Forelimb muscle (tissue), 1 donor: ENCODE measurements around the gene RASSF10. TPM values are rescaled to one million over a fixed set of nuclear protein-coding genes. Genes with fewer than 3 reads are reported as not detected.

Source experiments
- DNase-seq: peaks from one replicate; pipeline ENCODE4 v3.0.0-alpha.2; 2013; ENCODE audit warnings: low read depth
- polyA plus RNA-seq: library from polyadenylated mRNA; unstranded; fragments of 120-200 nt; gene quantifications from one replicate; pipeline ENCODE4 v1.2.1, GENCODE V29; 2013; ENCODE audit not compliant: insufficient read length

The RASSF10 gene
- polyA plus RNA-seq, 1 donor = 0.35 TPM

DNA sequence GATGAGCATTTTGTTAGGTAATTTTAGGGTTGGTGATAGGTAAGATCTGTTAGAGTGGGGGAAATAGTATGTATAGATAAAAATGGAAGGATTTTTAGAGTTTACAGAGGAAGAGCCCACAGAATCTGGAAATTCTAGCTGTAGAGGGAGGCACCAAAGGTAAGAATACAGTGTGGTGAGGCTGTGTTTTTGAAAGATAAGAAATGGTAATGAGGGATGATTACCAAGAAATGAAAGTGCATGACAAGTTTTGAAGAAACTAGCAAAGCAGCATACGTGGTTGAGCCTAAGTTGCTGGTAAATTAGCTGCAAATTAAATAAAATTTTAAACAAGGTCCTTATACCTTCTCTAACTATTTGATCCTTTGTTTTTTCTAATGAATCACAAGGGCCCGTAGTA is 14.6 kb upstream of the RASSF10 start:
- no peak for DNase-seq

DNA sequence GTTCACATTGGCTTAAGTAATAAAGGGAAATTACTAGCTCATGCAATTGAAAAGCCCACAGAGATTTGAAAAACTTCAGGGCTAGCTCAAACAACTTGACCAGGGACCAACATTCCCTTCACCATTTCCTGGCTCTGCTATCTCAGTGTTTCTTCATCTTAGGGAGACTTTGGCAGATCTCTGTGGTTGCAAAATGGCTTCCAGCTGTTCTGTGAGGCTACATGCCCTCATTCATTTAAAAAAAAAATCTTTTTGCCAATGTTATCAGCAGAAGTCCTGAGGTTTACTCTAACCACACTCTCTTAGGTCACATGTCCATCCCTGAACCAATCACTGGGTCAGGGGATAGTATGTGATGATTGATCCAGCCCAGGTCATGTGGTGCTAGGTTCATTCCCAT is 13.9 kb upstream of the RASSF10 start:
- no peak for DNase-seq

DNA sequence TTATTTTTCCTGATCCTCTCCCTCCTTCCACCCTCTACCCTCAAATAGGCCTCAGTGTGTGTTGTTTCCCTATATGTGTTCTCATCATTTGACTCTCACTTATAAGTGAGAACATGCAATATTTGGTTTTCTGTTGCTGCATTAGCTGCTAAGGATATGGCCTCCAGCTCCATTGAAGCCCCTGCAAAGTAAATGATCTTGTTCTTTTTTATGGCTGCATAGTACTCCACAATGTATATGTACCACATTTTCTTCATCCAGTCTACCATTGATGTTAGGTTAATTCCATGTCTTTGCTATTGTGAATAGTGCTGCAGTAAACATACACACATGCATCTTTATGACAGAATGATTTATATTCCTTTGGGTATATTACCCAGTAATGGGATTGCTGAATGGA is 13.3 kb upstream of the RASSF10 start:
- no peak for DNase-seq

DNA sequence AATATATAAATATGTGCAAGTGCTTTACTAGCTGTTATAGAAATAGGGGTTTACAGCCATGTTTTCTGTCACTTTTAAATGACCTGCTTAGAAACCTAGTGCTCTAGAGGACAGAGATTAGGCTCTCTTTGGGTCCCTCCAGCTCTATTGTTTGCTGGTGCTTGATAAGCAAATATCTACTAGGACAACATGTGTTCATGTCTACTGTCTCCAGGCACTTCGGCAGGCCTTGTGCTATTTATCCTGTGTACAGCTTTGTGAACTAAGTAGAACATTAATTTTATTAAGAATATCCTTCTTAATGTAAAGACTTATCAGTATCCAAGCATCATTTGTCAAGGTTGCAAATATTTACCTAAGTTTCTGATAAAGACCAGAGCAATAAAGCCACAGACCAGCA is 11.9 kb upstream of the RASSF10 start:
- DNase-seq = no peak

DNA sequence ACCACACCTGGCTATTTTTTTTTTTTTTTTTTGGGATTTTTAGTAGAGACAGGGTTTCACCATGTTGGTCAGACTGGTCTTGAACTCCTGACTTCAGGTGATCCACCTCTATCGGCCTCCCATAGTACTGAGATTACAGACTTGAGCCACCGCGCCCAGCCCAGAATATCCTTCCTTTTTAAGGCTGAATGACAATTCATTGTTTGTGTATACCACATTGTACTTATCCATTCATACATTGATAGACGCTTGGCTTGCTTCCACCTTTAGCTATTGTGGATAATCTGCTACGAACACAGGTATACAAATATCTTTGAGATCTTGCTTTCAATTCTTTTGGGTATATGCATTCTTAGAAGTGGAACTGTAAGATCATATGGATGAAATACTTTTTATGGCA is 10.8 kb upstream of the RASSF10 start:
- DNase-seq = no peak

DNA sequence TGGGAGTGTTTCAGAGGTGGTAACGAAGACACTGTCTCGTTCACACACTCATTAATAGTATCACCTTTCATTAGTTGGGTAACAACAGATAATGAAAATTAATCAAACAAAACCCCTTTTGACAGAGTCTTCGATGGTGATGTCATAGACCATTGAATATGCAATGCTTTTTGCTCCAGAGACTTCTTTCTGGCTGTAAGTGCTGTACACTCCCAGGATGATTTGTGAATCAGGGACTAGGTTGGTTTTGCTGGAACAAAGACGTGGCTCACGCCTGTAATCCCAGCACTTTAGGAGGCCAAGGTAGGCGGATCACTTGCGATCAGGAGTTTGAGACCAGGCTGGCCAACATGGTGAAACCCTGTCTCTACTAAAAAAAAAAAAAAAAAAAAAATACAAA is 9.5 kb upstream of the RASSF10 start:
- no peak for DNase-seq

DNA sequence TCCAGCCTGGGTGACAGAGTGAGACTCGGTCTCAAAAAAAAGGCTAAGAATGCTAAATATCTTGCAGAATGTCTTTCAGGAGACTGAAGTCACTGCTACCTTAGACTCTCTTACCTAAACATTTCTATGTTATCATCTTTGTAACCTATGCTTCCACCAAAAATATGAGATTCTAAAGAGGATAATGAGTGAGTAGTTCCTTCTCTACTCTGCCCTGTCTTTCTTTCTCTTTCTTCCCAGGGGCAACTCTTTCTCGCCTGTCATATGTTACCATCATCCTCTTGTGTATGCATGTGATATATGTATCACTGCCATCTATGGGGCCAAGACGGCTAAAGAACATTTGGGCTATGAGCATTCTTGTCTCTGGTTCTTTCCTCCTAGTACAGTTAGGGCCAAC is 9.0 kb upstream of the RASSF10 start:
- DNase-seq = no peak

DNA sequence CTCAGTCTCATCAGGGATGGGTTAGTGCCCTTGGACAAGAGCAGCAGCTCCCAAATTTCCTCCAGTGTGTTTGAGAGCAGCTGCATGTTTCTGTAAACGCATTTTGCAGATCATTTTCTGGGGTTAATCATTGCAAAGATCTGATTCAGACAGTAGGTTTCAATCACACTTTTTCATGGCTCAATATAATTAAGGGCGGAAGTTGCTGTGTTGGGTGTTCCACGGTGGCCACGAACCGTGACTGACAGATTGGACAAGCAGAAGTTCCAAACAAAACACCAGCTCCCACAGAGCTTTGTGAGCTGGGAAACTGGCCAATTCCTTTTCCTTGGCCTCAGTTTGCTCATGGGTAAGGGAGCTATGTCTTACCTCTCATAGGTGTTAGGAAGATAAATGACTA is 8.4 kb upstream of the RASSF10 start:
- DNase-seq = no peak

DNA sequence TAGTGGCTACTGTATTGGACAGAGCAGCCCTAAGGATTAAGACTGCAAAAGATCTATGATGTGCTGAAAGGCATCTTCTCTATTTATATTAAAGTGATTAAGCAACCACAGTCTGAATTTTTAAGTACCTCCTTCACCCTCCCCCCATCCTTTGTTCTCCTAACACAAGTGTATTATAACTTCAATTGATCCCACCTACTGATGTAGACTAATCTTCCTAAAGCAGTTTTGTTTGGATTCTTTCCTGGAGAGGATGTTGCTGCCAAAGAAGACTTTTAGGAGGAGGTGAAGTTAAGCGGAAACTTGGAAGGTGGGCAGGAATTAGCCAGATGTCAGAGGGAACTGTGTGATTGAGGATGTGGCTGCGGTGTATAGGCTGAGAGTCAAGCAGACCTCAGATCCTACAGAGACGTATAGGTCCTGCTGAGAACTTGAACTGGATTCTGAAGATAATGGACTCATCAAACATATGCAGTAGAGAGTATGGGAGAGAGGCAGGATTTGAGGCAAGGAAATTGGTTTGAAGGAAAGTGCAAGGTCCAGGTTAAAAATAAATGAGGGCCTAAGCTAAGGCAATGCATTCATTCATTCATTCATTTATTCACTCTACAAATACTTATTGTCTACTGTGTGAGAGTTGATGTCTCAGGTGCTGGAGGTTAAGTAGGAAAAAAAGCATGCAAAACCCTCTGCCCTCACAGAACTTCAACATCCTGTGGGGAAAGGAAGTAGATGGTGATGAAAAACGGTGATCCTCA is 5.2 kb upstream of the RASSF10 start:
- DNase-seq = no peak

DNA sequence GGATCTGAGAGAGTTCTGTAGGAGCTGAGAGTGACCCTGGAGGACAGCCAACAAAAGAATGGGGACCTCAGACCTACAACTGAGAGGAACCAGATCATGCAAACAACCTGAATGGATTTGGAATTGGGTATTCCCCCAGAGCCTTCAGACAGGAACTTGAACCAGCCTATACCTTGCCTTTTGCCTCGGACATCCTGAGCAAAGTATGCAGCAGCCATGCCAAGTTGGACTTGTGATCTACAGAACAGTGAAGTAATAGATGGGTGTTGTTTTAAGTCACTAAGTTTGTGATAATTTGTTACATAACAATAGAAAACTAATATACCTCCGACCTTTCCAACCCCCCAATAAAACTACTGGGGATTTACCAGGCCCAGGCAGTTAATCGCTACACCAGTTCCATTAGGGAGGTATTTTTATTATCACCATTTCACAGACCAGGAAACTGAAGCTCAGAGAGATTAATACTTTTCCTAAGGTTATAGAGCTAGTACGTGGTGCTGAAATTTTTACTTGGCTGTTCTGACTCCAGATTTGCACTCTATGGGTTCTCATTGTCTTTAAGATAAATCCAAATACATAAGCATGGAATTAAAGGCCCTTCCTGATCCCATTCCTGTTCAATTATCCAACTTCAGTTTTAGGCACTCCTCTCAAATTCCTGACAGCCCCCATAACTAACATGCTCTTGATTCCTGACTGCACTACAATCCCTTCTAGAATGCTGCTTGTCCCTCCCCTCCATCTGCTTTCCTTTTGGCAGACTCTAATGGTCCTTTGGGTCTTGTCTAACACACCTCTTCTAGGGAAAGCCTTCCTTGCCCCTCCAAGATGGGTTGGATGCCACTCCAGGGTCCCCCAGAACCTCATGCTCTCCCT is 1.7 kb upstream of the RASSF10 start:
- DNase-seq = no peak

DNA sequence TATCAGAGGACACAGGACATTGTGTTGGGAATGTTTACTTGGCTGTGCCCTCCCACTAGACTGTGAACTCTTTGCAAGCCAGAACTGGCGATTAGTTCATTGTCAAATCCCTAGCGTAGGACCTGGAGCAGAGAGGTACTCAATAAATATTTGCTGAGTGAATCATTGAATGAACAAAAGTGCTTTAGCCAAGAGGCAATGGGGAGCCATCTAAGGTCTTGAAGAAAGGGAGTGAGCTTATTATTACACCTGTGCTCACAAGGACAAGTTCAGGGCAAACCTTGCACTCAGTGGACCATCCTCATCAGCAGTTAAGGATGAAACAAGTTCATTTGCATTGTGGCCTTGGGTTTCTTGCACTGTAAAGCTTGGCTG is 1.1 kb upstream of the RASSF10 start:
- no peak for DNase-seq

DNA sequence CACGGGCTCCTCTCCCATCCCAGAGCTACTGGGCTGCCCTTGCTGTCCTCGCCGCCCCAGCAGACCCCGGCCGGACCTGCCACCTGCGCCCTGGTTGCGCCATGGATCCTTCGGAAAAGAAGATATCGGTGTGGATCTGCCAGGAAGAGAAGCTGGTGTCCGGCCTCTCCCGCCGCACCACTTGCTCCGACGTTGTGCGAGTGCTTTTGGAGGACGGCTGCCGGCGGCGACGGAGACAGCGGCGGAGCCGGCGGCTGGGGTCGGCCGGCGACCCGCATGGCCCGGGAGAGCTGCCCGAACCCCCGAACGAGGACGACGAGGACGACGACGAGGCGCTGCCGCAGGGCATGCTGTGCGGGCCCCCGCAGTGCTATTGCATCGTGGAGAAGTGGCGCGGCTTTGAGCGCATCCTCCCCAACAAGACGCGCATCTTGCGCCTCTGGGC is 382 bp downstream of the RASSF10 start:
- no peak for DNase-seq

DNA sequence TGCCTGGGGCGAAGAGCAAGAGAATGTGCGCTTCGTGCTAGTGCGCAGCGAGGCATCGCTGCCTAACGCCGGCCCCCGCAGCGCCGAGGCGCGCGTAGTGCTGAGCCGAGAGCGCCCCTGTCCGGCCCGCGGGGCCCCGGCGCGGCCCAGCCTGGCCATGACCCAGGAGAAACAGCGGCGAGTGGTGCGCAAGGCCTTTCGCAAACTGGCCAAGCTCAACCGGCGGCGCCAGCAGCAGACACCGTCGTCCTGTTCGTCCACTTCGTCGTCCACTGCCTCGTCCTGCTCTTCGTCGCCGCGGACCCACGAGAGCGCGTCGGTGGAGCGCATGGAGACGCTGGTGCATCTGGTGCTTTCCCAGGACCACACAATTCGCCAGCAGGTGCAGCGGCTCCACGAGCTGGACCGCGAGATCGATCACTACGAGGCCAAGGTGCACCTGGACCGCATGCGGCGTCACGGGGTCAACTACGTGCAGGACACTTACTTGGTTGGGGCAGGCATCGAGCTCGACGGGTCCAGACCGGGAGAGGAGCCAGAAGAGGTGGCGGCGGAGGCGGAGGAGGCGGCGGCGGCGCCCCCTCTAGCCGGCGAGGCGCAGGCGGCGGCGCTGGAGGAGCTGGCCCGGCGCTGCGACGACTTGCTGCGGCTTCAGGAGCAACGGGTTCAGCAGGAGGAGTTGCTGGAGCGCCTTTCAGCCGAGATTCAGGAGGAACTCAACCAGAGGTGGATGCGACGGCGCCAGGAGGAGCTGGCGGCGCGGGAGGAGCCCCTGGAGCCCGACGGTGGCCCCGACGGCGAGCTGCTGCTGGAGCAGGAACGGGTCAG is 1.0 kb downstream of the RASSF10 start:
- DNase-seq = no peak

DNA sequence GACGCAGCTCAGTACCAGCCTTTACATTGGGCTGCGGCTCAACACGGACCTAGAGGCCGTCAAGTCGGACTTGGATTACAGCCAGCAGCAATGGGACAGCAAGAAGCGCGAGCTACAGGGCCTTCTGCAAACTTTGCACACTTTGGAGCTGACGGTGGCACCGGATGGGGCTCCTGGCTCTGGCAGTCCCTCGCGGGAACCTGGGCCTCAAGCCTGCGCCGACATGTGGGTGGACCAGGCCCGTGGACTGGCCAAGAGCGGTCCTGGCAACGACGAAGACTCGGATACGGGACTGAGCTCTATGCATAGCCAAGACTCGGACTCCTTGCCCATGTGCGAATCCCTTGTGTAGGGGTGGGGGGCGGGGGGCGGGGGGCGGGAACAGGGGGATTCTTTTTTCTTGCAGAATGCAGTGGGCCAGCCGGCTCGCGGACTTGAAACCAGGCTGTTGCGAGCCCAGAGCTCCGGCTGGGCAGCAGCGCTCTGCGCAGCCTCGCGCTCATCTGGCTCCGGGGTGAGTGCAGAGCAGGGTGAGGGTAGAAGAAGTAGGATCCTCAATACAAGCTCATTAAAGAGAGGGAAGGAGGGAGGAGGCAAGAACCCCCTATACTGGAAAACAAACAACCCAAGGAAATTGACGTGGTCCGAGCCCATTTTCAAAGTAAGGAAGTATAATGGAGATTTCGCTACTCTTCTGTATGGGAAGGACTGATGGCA is 1.8 kb downstream of the RASSF10 start:
- no peak for DNase-seq

DNA sequence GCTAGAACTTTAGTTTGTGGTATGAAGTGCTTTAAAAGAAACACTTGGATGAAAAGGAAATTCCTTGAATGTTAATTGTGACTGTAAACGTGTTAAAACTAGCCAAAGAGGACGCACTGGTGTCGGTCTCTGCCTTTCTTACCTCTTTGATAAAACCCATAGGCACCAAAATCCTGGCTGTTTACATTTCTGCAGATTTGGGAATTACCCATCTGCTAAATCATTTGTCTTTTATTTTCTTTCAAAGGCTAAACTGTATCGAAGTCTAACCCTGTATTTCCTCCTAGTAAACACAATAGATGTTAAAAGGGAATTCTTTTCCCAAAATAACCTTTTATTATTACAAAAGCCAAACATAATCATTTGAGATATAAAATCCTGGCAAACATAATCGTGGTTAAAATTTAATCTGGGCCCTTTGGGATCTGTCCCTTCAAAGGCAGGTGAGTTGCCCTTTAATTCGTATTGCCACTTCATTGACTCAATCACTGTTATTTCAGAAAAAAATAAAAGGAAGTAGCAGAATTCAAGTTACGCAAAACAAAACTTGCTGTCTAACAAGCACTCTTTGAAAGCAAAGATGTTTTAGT is 2.4 kb downstream of the RASSF10 start:
- no peak for DNase-seq

DNA sequence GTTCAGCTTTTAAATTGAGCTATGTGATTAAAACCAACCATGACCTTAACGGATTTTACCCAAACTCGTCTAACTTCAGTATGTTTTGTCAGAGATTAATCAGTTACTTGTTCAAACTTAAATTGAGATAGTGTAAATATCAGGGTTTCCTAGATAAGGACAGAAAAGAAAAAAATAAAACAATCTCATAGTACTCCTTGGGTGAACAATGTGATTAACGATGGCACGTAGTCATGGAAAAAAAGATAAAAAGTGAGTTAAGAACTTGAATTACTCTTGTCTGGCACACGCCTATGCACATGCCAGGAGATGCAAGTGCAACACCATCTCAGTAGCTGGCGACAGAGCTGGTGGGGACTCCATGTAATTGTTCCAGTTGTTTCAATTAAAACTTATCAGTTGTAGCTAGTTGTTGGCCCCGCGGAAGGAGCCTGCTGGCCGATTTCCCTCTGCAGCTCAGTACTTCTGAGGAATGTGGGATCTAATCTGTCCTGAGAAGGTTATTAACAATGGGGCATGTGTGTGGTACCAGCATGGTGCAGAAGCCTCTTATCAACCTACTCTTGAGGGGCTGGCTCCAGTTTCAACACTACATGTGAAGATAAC is 3.0 kb downstream of the RASSF10 start:
- no peak for DNase-seq

DNA sequence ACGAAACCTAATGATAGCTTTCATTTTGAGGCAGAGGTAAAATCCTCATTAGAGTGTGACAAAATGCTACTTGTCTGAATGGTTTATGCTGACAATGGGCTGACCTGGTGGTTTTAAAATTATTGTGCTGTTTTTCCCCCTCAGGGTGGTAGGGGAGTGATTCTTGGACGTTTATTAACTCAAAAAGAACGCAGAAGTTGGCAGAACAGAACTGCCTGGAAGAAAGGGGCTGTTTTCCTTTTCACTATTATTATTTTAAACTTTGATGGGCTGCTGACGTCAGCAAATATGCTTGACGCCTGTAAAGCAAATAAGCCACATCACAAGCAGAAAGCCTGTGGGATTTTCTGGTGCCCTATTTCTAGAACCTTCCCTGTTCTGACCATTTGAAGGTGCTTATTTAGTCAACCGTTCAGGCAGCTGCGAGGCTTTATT is 4.0 kb downstream of the RASSF10 start:
- DNase-seq = no peak

DNA sequence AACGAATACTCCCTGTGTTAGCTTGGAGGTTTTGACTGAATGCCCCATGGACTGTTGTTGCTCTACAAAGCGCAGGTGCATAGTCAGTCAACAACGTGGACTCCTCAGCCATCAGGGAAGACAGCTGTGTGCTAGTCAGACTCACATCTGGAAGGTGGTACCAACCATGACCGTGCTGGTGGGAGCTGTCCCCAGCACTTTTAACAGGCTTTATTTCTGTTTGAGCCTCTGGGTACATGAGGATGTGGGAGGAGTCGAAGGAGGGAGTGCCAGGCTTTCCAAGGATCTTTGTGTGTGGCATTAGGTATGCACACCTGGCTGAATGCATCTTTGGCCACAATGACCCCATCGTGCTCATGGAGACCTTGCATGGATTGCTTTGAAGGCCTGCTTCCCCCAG is 6.6 kb downstream of the RASSF10 start:
- no peak for DNase-seq

DNA sequence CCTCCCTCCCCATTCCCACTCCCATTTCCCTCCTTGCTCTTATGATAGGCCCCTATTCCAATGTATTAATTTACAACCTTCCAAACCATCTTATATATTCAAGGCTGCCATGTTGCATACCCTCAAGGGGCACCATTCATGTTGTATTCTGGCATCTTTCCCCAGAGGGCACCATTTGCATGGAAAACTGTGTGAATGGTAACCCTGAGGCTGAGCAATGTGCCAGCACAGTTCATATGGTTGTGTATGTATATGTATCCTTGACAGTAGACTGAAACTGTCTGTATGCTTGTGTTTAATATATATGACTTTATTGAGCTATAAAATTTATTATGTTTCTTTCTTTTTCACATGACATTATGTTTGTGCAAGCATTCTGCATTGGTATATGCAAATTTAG is 7.3 kb downstream of the RASSF10 start:
- DNase-seq = no peak

DNA sequence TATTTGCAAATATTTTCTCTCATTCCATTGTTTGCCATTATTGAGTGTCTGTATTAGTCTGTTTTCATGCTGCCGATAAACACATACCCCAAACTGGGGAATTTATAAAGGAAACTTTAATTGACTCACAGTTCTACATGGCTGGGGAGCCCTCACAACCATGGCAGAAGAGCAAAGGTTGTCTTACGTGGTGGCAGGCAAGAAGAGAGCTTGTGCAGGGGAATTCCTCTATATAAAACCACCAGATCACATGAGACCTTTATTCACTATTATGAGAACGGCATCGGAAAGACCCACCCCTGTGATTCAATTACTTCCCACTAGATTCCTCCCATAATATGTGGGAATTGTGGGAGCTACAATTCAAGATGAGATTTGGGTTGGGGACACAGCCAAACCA is 10.2 kb downstream of the RASSF10 start:
- no peak for DNase-seq

DNA sequence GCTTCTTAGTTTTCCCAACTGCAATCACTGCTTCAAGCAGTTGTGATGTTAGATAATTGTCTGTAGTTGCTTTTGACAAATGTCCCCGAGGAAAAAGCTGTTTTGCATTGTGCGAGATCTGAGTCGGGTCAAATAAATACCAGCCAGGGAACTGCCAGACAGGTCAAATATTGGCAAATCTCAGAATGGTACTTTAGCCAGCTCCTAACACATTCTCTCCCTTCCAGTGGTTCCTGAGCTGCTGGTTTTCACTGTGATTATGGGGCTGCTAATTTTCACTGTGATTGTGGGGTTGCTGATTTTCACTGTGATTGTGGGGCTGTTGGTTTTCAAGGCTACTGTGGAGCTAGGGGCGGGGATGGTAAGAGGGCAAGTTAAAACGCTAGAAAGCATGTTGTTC is 14.3 kb downstream of the RASSF10 start:
- DNase-seq = no peak
